ENCODE results near the gene ZNF830.

DNA sequence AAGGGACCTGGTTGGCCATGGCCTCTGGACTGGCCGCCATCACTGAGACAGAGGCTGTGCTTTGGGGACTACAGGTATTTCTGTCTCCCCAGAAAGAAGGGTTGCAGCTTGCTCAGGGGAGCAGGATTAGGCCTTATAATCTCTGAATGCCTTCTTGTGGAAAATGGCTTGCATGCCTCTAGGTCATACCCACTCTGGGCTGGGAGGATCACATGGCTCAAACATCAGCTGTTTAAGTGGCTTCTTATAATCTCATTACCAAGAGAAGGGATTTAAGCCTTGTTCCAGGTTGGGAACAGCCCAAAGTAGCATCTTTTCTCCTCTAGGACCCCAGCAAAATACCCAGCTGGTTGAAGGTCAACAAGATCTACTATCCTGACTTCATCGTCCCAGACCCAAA, 38.1 kb downstream of the ZNF830 start:
- TF ChIP-seq, protein P1, sequence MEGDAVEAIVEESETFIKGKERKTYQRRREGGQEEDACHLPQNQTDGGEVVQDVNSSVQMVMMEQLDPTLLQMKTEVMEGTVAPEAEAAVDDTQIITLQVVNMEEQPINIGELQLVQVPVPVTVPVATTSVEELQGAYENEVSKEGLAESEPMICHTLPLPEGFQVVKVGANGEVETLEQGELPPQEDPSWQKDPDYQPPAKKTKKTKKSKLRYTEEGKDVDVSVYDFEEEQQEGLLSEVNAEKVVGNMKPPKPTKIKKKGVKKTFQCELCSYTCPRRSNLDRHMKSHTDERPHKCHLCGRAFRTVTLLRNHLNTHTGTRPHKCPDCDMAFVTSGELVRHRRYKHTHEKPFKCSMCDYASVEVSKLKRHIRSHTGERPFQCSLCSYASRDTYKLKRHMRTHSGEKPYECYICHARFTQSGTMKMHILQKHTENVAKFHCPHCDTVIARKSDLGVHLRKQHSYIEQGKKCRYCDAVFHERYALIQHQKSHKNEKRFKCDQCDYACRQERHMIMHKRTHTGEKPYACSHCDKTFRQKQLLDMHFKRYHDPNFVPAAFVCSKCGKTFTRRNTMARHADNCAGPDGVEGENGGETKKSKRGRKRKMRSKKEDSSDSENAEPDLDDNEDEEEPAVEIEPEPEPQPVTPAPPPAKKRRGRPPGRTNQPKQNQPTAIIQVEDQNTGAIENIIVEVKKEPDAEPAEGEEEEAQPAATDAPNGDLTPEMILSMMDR (conservative IDR thresholded peaks at IDR 0.05; ENCODE audit: low read length), result no peak
- no peak for TF ChIP-seq EZH2phosphoT487 (IDR thresholded peaks at IDR 0.05; ENCODE audit: borderline replicate concordance, low read depth, low read length)

All from OCI-LY7 (cell line).